Motor neuron (in vitro differentiated cells): ENCODE results near the gene HELQ. TPM values are rescaled to one million over a fixed set of nuclear protein-coding genes. Genes with fewer than 3 reads are reported as not detected.

Experiments
- ATAC-seq, 8 experiments: fragments of 200-7000 bp; cut with Tn5 transposase; replicated peaks in 6 of 8; 2 replicates each; pipeline ENCODE4 v1.8.0; 2021; ENCODE audit warnings: mild to moderate bottlenecking in 8 of 8, moderate library complexity in 8 of 8
- H3K27ac ChIP-seq, 2 donors: fragments of 250-450 bp; sonication (Bioruptor Pico); 2 replicates each; pipeline ENCODE4 v1.9.0; 2021; ENCODE audit warnings: antibody characterized with exemption in 2 of 2, mild to moderate bottlenecking in 2 of 2, moderate library complexity in 1 of 2
- H3K4me1 ChIP-seq, 2 donors: fragments of 250-450 bp; sonication (Bioruptor Pico); replicated peaks in 1 of 2; 2 replicates each; pipeline ENCODE4 v1.6.1; 2021; ENCODE audit warnings: antibody characterized with exemption in 2 of 2, mild to moderate bottlenecking in 2 of 2, moderate library complexity in 1 of 2
- H3K4me3 ChIP-seq, 5 donors: fragments of 250-450 bp; sonication (Bioruptor Pico); 2 replicates each; pipeline ENCODE4 v1.9.0; 2021; ENCODE audit warnings: antibody characterized with exemption in 5 of 5, mild to moderate bottlenecking in 5 of 5, moderate library complexity in 4 of 5
- WGBS, 10 experiments: fragments of 450-650 bp; shearing (Covaris generic); methylation state at CpG; one replicate each; pipeline ENCODE4 v1.0.0; 2022; 5-methylcytosine and 5-hydroxymethylcytosine counted together
- in situ Hi-C, 9 experiments: fragments of 400-800 bp; cut with MboI; loops; one replicate each; pipeline ENCODE4 v1.15.0; 2021; ENCODE audit warnings: low sequenced_read_pairs in 9 of 9, low pct_unique_long_range_greater_than_20kb in 2 of 9; ENCODE audit not compliant: unreplicated experiment in 9 of 9
- total RNA-seq, 8 experiments: library from RNA; unstranded; fragments of 300-600 nt; gene quantifications; 2 replicates each; pipeline versions ENCODE4 v1.2.3 to v1.2.4, GENCODE V29; 2022

Gene HELQ
- total RNA-seq, 8 experiments from 2014 or later: 8.2 to 18.7 (median 11.0) TPM

GRCh38 chr4:83382850-83383249 lies 72.8 kb downstream of the HELQ start:
- H3K27ac ChIP-seq: no peak overlapping the region

GRCh38 chr4:83381173-83381572 lies 74.5 kb downstream of the HELQ start:
- in situ Hi-C loops: no loop called here
- H3K4me1 ChIP-seq: no peaks in the 10 kb centered on the region
- H3K27ac ChIP-seq: no peak overlapping the region
- no peak overlapping the region for H3K4me3 ChIP-seq
- WGBS, 10 experiments: 17 to 100% (median 63%) methylated on average over 1 to 4 of the region's 4 CpGs; no CpG with 5 or more reads in 1 of the 10 experiments
- no peak for ATAC-seq

More at GRCh38 chr4:83382850-83383249, 72.8 kb downstream of the HELQ start:
- 0 to 100% (median 40%) methylated on average over 1 to 2 of the region's 2 CpGs; no CpG with 5 or more reads in 5 of the 10 experiments for WGBS, 10 experiments
- Histone ChIP-seq H3K4me1 (no peaks in the 10 kb centered on the region), H3K4me3 (no peak overlapping the region)
- in situ Hi-C loops: no loop called here
- no peak for ATAC-seq

DNA sequence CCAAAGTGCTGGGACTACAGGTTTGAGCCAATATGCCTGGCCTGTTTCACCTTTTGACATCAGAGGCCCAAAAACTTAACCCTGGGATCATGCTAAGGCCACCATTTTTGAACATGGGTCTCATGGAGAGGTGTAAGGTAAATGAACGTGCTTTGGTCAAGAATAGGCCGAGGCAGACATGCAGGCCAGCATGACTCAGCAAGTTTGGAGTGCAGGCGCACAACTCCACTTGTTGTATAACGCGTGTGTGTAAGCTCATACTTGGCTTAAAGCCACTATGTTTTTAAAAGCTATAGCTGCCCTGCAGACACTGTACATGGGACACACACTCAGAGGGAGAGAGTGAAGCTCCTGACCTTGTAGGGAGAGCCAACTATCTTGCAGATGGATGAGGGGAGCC lies 77.2 kb downstream of the HELQ start:
- Histone ChIP-seq H3K27ac (no peak overlapping the region), H3K4me1 (no peaks in the 10 kb centered on the region), H3K4me3 (no peak overlapping the region)
- in situ Hi-C loops: no loop called here
- no peak for ATAC-seq
- 58 to 100% (median 71%) methylated on average over 1 to 5 of the region's 5 CpGs; no CpG with 5 or more reads in 3 of the 10 experiments for WGBS, 10 experiments

DNA sequence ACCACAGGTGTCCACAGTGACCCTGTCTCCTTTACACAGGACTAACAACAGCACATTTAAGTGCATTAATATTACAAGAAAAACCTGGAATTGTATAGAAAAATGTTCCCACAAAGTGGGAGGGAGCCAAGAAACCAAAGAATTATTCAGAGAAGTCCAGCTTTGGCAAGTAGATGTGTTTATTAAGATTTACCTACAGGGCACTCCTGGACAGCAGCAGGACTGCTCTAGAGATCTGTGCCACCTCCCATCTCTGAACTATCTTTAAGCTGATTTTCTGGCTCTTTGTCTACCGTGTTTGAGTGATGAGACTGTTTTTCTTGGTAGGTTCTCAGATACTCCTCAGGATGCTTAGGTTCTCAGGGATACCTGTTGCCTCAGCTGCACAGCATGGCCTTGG lies 82.7 kb downstream of the HELQ start:
- no peak overlapping the region for H3K4me3 ChIP-seq
- ATAC-seq: peak in 2 of 8 experiments; percentile 55 to 56
- in situ Hi-C loops: no loop called here
- H3K4me1 ChIP-seq: no peaks in the 10 kb centered on the region
- H3K27ac ChIP-seq: no peak overlapping the region
- 50 to 100% (median 100%) methylated on average over 1 of the region's 1 CpG; no CpG with 5 or more reads in 6 of the 10 experiments for WGBS, 10 experiments

- WGBS, 10 experiments: 0 to 60% (median 42%) methylated on average over 1 of the region's 1 CpG; no CpG with 5 or more reads in 4 of the 10 experiments
- ATAC-seq: no peak
- in situ Hi-C loops: no loop called here
Observed at GRCh38 chr4:83371936-83372335, 83.7 kb downstream of the HELQ start.

DNA sequence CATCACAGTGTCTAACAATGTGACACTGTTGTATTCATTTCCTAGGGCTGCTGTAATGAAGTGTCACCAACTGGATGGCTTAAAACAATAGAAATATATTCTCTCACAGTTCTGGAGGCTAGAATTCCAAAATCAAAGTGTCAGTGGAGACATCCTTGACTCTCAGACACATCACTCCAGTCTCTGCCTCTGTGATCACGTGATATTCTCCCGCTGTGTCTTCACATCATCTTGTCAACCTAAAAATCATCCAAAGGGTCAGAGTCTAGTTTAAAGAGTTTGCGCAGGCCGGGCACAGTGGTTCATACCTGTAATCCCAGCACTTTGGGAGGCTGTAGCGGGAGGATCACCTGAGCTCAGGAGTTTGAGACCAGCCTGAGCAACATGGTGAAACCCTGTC lies 84.4 kb downstream of the HELQ start:
- in situ Hi-C loops: no loop called here
- ATAC-seq: no peak
- WGBS, 10 experiments: 80 to 100% (median 94%) methylated on average over 1 to 3 of the region's 5 CpGs; no CpG with 5 or more reads in 3 of the 10 experiments
- Histone ChIP-seq H3K27ac (no peak overlapping the region), H3K4me3 (no peak overlapping the region), H3K4me1 (no peaks in the 10 kb centered on the region)

More at GRCh38 chr4:83371936-83372335, 83.7 kb downstream of the HELQ start:
- Histone ChIP-seq H3K27ac (no peak overlapping the region), H3K4me3 (no peak overlapping the region), H3K4me1 (no peaks in the 10 kb centered on the region)

- in situ Hi-C loops: no loop called here
- ATAC-seq: peak in 1 of 8 experiments; percentile 16
- Histone ChIP-seq H3K4me1 (no peaks in the 10 kb centered on the region), H3K27ac (no peak overlapping the region), H3K4me3 (no peak overlapping the region)
- WGBS, 10 experiments: 44 to 100% methylated on average over 1 of the region's 1 CpG; no CpG with 5 or more reads in 8 of the 10 experiments
Observed at GRCh38 chr4:83370640-83370906, 85.0 kb downstream of the HELQ start.

GRCh38 chr4:83369831-83370639 lies 85.6 kb downstream of the HELQ start:
- WGBS, 10 experiments: 0 to 100% (median 56%) methylated on average over 1 to 3 of the region's 4 CpGs; no CpG with 5 or more reads in 2 of the 10 experiments
- Histone ChIP-seq H3K27ac (no peak overlapping the region), H3K4me1 (no peaks in the 10 kb centered on the region), H3K4me3 (no peak overlapping the region)
- peak in 1 of 8 experiments; percentile 30 for ATAC-seq
- in situ Hi-C loops: no loop called here

DNA sequence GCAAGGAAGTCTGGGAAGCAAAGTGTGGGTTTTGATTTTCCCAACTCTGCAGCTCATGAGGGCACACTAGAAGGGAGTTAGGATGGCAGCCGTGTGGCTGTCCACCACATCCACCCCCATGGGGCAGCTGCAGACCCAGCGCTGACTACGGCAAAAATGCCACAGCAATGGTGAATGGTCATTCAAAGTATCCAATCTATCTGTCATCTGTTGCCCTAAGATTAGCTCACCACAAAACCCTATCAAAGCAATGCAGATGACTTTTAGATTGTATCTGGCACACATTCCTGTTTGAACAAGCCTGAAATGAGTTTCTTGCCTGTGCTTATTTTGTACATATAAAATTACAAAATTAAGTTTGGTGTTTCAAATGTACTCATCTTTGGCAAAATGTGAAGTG lies 91.3 kb downstream of the HELQ start:
- Histone ChIP-seq H3K4me3 (no peak overlapping the region), H3K27ac (no peak overlapping the region), H3K4me1 (peaks cover 5 to 6% of the 10 kb centered on the region in 2 donors)
- 63 to 100% (median 87%) methylated on average over 1 to 3 of the region's 3 CpGs; no CpG with 5 or more reads in 6 of the 10 experiments for WGBS, 10 experiments
- in situ Hi-C loops: no loop called here
- ATAC-seq: no peak

DNA sequence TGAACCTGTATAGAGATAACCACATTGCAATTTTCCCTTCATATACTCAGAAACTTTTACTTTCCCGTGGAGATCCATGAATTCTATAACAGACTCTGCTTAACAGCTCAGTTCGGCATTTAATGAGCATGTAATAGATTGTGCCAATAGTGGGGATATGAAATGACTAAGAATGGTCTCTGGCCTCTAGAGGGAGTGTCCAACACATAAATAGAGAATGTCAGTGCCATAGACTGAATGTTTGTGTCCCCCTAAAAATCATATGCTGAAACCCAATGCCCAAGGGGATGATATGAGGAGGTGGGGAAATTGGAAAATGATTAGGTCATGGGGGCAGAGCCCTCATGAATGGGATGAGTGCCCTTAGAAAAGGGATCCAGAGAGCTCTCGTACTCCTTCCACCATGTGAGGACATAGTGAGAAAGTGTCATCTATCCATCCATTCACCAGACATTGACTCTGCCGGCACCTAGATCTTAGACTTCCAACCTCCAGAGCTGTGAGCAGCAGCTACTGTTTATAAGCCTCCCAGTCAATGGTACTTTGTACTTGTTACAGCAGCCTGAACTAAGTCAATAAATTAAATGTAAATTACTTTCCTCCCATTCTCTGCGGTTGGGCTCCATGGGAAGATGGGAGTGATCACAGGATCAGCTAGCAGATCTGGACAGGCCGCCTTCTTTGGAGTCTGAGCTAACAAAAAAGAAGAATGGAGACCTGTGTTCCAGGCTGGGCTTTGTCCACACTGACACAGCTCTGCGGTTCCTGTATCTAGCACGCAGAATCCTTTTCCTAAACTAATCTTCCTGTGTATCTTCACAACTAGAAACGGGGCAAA lies 92.9 kb downstream of the HELQ start:
- WGBS, 10 experiments: 20 to 100% (median 78%) methylated on average over 1 to 8 of the region's 9 CpGs
- no peak overlapping the region for H3K4me3 ChIP-seq
- peak overlapping the region in 1 of 2 donors; percentile 18 for H3K27ac ChIP-seq
- in situ Hi-C loops: no loop called here
- ATAC-seq: peak; percentile 46 to 84 (median 69)
- peaks cover 5 to 6% of the 10 kb centered on the region in 2 donors for H3K4me1 ChIP-seq

GRCh38 chr4:83361416-83362103 lies 94.1 kb downstream of the HELQ start:
- in situ Hi-C loops: no loop called here
- peaks cover 5 to 6% of the 10 kb centered on the region in 2 donors for H3K4me1 ChIP-seq
- H3K4me3 ChIP-seq: no peak overlapping the region
- peak overlapping the region in 1 of 2 donors; percentile 68 for H3K27ac ChIP-seq
- peak in 6 of 8 experiments; percentile 30 to 92 (median 86) for ATAC-seq
- 10 to 94% (median 70%) methylated on average over 1 to 6 of the region's 7 CpGs; no CpG with 5 or more reads in 1 of the 10 experiments for WGBS, 10 experiments

DNA sequence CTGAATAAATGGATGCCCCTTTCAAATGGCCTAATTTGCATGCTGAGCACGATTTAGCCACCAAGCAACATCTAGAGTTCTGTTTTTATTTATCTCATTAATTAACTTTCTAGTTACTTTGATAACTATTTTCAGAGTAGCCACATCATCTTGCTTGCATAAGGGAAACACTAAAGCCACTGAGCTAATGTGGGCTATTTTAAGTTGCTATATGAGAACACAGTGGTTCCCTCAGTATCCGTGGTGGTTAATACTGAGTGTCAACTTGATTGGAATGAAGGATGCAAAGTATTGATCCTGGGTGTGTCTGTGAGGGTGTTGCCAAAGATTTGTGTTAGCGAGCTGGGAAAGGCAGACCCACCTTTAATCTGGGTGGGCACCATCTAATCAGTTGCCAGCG lies 95.6 kb downstream of the HELQ start:
- H3K4me3 ChIP-seq: no peak overlapping the region
- WGBS, 10 experiments: 52 to 95% (median 86%) methylated on average over 1 to 4 of the region's 4 CpGs; no CpG with 5 or more reads in 1 of the 10 experiments
- H3K27ac ChIP-seq: no peak overlapping the region
- ATAC-seq: no peak
- peaks cover 5 to 6% of the 10 kb centered on the region in 2 donors for H3K4me1 ChIP-seq
- in situ Hi-C loops: no loop called here
